HG03571 (cell line): ENCODE data around the gene POLDIP3.
A peak's percentile ranks its signal among the peaks of the same experiment; 100 is the strongest.

ENCODE experiments used
- ATAC-seq: cut with Tn5 transposase; IDR thresholded peaks from one replicate; pipeline ENCODE4 v1.9.1; 2021; ENCODE audit not compliant: unreplicated experiment

The POLDIP3 gene

GRCh38 chr22:42614312-42615091 is at the start of gene POLDIP3:
Gene POLDIP3, minus strand, starts transcription at chr22:42614883. Its CDS starts 26 bp downstream, at chr22:42614857.
- peak; percentile 71 for ATAC-seq

- ATAC-seq, result no peak
Observed at GRCh38 chr22:42661985-42662831, 47.5 kb upstream of the POLDIP3 start.

- no peak for ATAC-seq
Observed at GRCh38 chr22:42656578-42656977, 41.9 kb upstream of the POLDIP3 start.

- peak; percentile 41 for ATAC-seq
Observed at GRCh38 chr22:42655693-42656092, 41.0 kb upstream of the POLDIP3 start.

GRCh38 chr22:42654436-42655073 is 39.9 kb upstream of the POLDIP3 start:
- no peak for ATAC-seq

GRCh38 chr22:42653999-42654398 is 39.3 kb upstream of the POLDIP3 start:
- no peak for ATAC-seq

GRCh38 chr22:42651134-42651533 is 36.5 kb upstream of the POLDIP3 start:
- ATAC-seq, result no peak

GRCh38 chr22:42649246-42650099 is 34.8 kb upstream of the POLDIP3 start, which contains the start of gene CYB5R3:
Gene CYB5R3, minus strand, starts transcription at chr22:42649392. Its CDS starts 77 bp downstream, at chr22:42649315.
- ATAC-seq, result peak; percentile 56

GRCh38 chr22:42648368-42649245 is 33.9 kb upstream of the POLDIP3 start:
- ATAC-seq, result peak; percentile 26

- ATAC-seq, result no peak
Observed at GRCh38 chr22:42648017-42648367, 33.3 kb upstream of the POLDIP3 start.

- ATAC-seq, result no peak
Observed at GRCh38 chr22:42646569-42647525, 32.2 kb upstream of the POLDIP3 start.

- ATAC-seq, result no peak
Observed at GRCh38 chr22:42645938-42646568, 31.4 kb upstream of the POLDIP3 start.

GRCh38 chr22:42645341-42645937 is 30.8 kb upstream of the POLDIP3 start:
- ATAC-seq, result no peak

- no peak for ATAC-seq
Observed at GRCh38 chr22:42644422-42645340, 30.0 kb upstream of the POLDIP3 start.

- no peak for ATAC-seq
Observed at GRCh38 chr22:42643634-42644421, 29.1 kb upstream of the POLDIP3 start.
